OCI-LY7 (cell line): Measurements from ENCODE around the gene CTCF. TPM values are rescaled to one million over a fixed set of nuclear protein-coding genes. Genes with fewer than 3 reads are reported as not detected.

Experiments used
- BruUV-seq: library from RNA; stranded (reverse); fragments of 400-500 nt; replicated peaks from 2 replicates; lab custom pipeline; 2021; lab: Mats Ljungman, UMichigan
- CTCF ChIA-PET: fragments of 300-600 bp; sonication (Branson Sonifier 250); formaldehyde crosslinking; loops from one replicate; lab custom pipeline; 2022; ENCODE audit warnings: antibody characterized with exemption; ENCODE audit not compliant: unreplicated experiment; lab: Charles Lee
- POLR2A ChIA-PET: fragments of 300-600 bp; sonication (Branson Sonifier 250); formaldehyde crosslinking; loops from one replicate; lab custom pipeline; 2022; ENCODE audit warnings: antibody characterized with exemption; lab: Charles Lee
- DNase-seq: peaks from one replicate; pipeline ENCODE4 v3.0.0-alpha.2; 2015; ENCODE audit warnings: low spot score
- H2AFZ ChIP-seq: fragments of 200-600 bp; sonication (generic), shearing (Covaris generic); 2 replicates; pipeline ENCODE4 v1.6.1; 2014; ENCODE audit warnings: mild to moderate bottlenecking, antibody characterized with exemption, low read length, moderate library complexity
- H3K27ac ChIP-seq: fragments of 200-600 bp; sonication (generic); 2 replicates; pipeline ENCODE4 v1.5.1; 2014; ENCODE audit warnings: mixed run types, low read depth, mild to moderate bottlenecking, moderate library complexity, low read length, inconsistent platforms; ENCODE audit not compliant: poor library complexity, severe bottlenecking
- H3K36me3 ChIP-seq: fragments of 200-600 bp; sonication (generic); 2 replicates; pipeline ENCODE4 v1.6.1; 2014; ENCODE audit warnings: mild to moderate bottlenecking, antibody characterized with exemption, low read length, moderate library complexity, mixed read lengths; ENCODE audit not compliant: insufficient read depth
- H3K4me1 ChIP-seq: fragments of 200-600 bp; sonication (generic); 2 replicates; pipeline ENCODE4 v1.5.1; 2014; ENCODE audit warnings: mild to moderate bottlenecking, low read length; ENCODE audit not compliant: insufficient read depth, poor library complexity, severe bottlenecking
- H3K4me2 ChIP-seq: fragments of 200-600 bp; sonication (generic); 2 replicates; pipeline ENCODE4 v1.6.1; 2014; ENCODE audit warnings: mild to moderate bottlenecking, low read length
- H3K4me3 ChIP-seq: fragments of 200-600 bp; sonication (generic); 2 replicates; pipeline ENCODE4 v1.5.1; 2014; ENCODE audit warnings: mild to moderate bottlenecking, low read depth, low read length; ENCODE audit not compliant: poor library complexity, severe bottlenecking
- H3K79me2 ChIP-seq: fragments of 200-600 bp; sonication (generic); 2 replicates; pipeline ENCODE4 v1.6.1; 2016; ENCODE audit warnings: low read depth, mild to moderate bottlenecking, low read length, moderate library complexity, mixed read lengths; ENCODE audit not compliant: insufficient read depth
- H3K9me2 ChIP-seq: fragments of 200-600 bp; sonication (generic); 2 replicates; pipeline ENCODE4 v1.6.1; 2016; ENCODE audit warnings: mild to moderate bottlenecking, low read length, mixed read lengths; ENCODE audit not compliant: insufficient read depth
- H3K9me3 ChIP-seq: fragments of 200-600 bp; sonication (generic); 2 replicates; pipeline ENCODE4 v1.6.1; 2014; ENCODE audit warnings: mild to moderate bottlenecking, mixed run types, low read length, mixed read lengths
- H4K20me1 ChIP-seq: fragments of 200-600 bp; sonication (generic); 2 replicates; pipeline ENCODE4 v1.6.1; 2014; ENCODE audit warnings: mild to moderate bottlenecking, antibody characterized with exemption, low read length, moderate library complexity, mixed read lengths; ENCODE audit not compliant: insufficient read depth
- EZH2phosphoT487 ChIP-seq: fragments of 200-600 bp; sonication (generic); IDR thresholded peaks from 2 replicates; pipeline ENCODE4 v1.6.1; 2018; ENCODE audit warnings: low read depth, borderline replicate concordance, mild to moderate bottlenecking, mixed run types, antibody characterized with exemption, low read length, moderate library complexity, mixed read lengths
- intact Hi-C: fragments of 100-400 bp; cut with micrococcal nuclease; formaldehyde crosslinking; loops from one replicate; pipeline ENCODE4 v1.10.0; 2022; ENCODE audit not compliant: unreplicated experiment
- total RNA-seq, 2 experiments: library from RNA; depleted of rRNA in 1 of 2; stranded (reverse); fragments of >200 nt in 1 of 2; shearing (Covaris generic) in 1 of 2; gene quantifications; 2 replicates each; pipeline ENCODE4 v1.2.3, GENCODE V29; 2014 to 2022
- TF ChIP-seq, protein P1 (sequence below): fragments of 200-600 bp; sonication (generic); conservative IDR thresholded peaks from 2 replicates; pipeline ENCODE4 v1.5.1; 2014; ENCODE audit warnings: mild to moderate bottlenecking, antibody characterized with exemption, low read length, moderate library complexity, mixed read lengths

Gene CTCF
- total RNA-seq, 2 experiments from 2014 or later = 70.6 to 83.5 TPM

DNA sequence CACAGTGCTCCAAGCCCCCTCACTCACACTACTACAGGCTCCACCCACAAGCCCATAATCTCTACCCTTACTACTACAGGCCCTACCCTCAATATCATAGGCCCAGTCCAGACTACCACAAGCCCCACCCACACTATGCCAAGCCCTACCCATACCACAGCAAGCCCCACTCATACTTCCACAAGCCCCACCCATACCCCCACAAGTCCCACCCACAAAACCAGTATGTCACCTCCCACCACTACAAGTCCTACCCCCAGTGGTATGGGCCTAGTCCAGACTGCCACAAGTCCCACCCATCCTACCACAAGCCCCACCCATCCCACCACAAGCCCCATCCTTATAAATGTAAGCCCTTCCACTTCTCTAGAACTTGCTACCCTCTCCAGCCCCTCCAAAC lies 19.9 kb upstream of the CTCF start:
- CTCF ChIA-PET = no interaction called here
- Histone ChIP-seq H3K79me2 (peaks cover 10% of the 10 kb centered on the region; the same call in 1 of the 2 replicates), H3K4me2 (no peak overlapping the region), H3K36me3 (peaks cover 11% of the 10 kb centered on the region; the same call in 1 of the 2 replicates), H3K4me1 (peaks cover 64% of the 10 kb centered on the region), H4K20me1 (no peaks in the 10 kb centered on the region), H3K9me2 (no peaks in the 10 kb centered on the region), H2AFZ (no peak overlapping the region), H3K27ac (no peak overlapping the region), H3K4me3 (no peak overlapping the region), H3K9me3 (no peaks in the 10 kb centered on the region)
- intact Hi-C loops = loop anchor here (10.0 kb wide), 1 partner anchor 262 kb away; the partner anchor contains the start of genes RANBP10 and TSNAXIP1
- POLR2A ChIA-PET = no interaction called here
- DNase-seq = peak; percentile 85
- TF ChIP-seq EZH2phosphoT487 = no peak
- TF ChIP-seq, protein P1, sequence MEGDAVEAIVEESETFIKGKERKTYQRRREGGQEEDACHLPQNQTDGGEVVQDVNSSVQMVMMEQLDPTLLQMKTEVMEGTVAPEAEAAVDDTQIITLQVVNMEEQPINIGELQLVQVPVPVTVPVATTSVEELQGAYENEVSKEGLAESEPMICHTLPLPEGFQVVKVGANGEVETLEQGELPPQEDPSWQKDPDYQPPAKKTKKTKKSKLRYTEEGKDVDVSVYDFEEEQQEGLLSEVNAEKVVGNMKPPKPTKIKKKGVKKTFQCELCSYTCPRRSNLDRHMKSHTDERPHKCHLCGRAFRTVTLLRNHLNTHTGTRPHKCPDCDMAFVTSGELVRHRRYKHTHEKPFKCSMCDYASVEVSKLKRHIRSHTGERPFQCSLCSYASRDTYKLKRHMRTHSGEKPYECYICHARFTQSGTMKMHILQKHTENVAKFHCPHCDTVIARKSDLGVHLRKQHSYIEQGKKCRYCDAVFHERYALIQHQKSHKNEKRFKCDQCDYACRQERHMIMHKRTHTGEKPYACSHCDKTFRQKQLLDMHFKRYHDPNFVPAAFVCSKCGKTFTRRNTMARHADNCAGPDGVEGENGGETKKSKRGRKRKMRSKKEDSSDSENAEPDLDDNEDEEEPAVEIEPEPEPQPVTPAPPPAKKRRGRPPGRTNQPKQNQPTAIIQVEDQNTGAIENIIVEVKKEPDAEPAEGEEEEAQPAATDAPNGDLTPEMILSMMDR = no peak
- BruUV-seq = no TSS peak

DNA sequence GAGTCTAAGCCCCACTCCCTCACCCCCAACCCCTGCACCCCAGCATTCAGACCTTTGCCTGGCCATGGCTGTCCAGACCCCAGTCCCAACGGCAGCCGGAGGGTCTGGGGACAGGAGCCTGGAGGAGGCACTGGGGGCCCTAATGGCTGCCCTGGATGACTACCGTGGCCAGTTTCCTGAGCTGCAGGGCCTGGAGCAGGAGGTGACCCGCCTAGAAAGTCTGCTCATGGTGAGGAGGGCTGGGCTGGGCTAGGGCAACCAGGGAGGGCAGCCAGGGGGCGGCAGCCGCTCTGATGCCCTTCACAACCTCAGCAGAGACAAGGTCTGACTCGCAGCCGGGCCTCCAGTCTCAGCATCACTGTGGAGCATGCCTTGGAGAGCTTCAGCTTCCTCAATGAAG lies 19.3 kb upstream of the CTCF start:
- no peaks in the 10 kb centered on the region for H4K20me1 ChIP-seq

More for the DNA sequence above, 19.3 kb upstream of the CTCF start:
- Histone ChIP-seq H3K9me3 (no peaks in the 10 kb centered on the region), H3K36me3 (peaks cover 11% of the 10 kb centered on the region; the same call in 1 of the 2 replicates), H2AFZ (no peak overlapping the region), H3K4me2 (no peak overlapping the region), H3K4me1 (peaks cover 62% of the 10 kb centered on the region), H3K4me3 (no peak overlapping the region), H3K9me2 (no peaks in the 10 kb centered on the region), H3K27ac (no peak overlapping the region), H3K79me2 (peaks cover 10% of the 10 kb centered on the region; the same call in 1 of the 2 replicates)
- intact Hi-C loops = loop anchor here (10.0 kb wide), 1 partner anchor 262 kb away; the partner anchor contains the start of genes RANBP10 and TSNAXIP1
- TF ChIP-seq, protein P1 = no peak
- TF ChIP-seq EZH2phosphoT487 = no peak
- BruUV-seq = no TSS peak
- no peak for DNase-seq
- POLR2A ChIA-PET = interaction anchor here (0.6 kb wide), 1 partner anchor 227 kb away, joined by 4 read pairs; no protein-coding TSS in a partner anchor
- CTCF ChIA-PET = no interaction called here
